GF-D8 (cell line): ENCODE measurements around the gene GABRR3.

Experiments
- DNase-seq: peaks from one replicate; lab custom pipeline; 2025; lab: John Stamatoyannopoulos, UW

GABRR3 gene

DNA sequence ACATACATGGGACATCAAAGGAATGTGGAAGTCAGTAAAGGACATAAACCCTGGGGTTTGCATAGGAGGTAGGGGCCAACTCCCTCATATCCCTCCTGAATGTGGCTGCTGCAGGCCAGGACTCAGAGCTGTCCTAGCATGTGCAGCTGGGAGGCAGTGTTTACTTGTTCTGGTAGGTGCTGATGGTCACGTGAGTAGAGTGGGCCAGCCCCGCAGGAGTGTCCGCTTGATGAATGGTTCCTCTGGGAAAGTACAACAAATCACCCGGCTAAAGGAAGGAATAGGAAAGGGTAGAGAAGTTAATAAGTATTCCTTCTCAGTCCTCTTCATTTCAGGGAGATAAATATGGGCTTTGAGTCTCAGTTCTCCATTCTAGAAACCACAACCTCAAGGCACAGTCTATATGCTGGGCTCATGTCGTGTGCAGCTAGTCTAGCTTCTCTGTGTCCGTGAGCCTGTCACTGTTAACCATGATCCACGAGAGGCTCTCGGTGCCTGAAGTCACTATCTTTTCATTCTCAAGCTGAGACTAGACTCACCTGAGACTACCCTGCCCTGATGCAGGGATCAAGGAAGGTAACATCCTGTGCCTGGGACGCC lies 80.8 kb downstream of the GABRR3 start:
- DNase-seq = no peak

DNA sequence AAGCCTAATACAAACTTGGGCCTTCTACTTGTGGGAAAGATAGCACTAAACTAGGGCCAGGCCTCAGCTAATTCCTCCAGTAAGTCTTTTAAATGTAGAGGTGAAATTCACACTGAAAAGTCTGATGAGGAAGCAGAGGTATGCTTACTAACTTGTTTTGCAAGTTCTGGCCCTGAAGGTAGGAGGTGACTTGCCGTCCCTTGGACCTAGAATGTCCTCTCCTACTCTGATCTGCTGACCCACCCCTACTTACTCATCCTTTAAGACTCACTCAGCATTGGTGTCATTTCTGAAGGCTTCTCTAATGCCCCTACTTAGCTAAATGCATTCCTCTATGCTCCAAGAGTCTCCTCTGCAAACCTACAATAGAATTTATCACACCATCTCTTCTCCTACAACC lies 82.2 kb downstream of the GABRR3 start:
- DNase-seq = no peak

DNA sequence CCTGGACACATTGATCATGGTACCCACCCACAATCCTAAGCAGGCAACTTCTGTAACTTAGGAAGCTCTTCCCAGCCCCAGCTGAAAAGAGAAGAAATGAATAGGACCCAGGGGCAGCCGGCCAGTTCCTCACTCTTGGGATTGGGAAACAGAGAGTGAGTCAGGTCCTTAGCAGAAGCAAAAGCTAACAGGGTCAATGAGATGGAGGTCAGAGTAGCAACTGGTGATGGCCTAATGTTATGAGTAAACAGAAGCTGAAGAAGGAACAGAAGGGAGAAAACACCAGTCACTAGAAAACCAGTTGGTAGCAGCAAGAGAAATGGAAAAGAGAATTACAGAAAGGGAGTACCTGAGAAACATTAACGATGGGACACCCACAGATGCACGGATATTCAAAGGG lies 82.8 kb downstream of the GABRR3 start:
- DNase-seq = no peak

DNA sequence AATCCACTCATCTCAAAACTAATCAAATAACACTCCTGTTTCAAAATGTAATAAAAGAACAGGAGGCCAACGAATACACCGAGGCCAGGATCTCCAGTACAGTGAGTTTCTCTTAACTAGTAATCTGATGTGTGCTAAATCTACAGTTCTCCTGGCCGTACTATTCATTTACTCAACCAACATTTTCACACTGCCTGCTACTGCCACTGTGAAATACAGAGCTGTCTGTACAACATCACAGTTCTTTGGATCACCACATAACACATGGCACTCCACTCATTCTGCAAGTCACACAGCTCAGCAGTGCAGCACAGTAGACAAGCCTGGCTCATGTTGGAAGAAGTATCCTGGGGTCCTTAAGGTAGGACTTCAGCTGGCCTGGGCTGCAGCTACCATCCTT lies 84.8 kb downstream of the GABRR3 start:
- no peak for DNase-seq

GRCh38 chr3:97949743-97950142 lies 85.4 kb downstream of the GABRR3 start:
- DNase-seq = no peak

- no peak for DNase-seq
Measured at GRCh38 chr3:97949110-97949485, 86.0 kb downstream of the GABRR3 start.

DNA sequence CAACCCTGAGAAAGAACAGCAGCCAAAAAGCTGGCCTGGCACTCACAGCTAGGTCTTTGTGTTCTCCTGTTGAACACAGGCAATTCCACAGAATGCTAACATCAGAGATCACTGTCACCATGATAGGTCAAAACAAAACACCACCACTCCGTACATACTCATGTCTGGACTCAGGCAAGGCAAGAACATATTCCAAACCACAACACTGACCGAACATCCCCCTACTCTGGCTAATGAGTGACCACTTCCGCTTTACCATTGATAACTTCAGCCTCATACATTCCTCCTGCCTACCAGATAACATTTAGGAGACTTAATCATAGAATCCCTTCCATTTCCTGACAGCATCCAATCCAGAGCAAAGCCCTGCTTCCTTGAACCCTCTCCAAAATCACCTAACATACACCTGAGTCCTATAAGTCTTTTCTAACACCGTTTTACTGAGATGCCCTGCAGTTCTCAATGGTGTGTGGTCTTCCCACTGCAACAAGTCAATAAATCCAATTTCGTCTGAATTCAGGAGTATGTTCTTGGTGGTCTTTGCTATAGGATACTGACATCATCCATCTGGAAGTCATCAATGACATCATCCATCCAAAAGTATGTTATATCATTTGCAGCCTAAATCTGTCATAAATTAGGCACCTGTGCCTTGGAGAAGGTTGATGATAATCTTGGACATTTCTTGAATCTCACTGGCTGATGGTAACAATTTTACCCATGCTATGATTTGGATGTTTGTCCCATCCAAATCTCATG lies 86.6 kb downstream of the GABRR3 start:
- no peak for DNase-seq

DNA sequence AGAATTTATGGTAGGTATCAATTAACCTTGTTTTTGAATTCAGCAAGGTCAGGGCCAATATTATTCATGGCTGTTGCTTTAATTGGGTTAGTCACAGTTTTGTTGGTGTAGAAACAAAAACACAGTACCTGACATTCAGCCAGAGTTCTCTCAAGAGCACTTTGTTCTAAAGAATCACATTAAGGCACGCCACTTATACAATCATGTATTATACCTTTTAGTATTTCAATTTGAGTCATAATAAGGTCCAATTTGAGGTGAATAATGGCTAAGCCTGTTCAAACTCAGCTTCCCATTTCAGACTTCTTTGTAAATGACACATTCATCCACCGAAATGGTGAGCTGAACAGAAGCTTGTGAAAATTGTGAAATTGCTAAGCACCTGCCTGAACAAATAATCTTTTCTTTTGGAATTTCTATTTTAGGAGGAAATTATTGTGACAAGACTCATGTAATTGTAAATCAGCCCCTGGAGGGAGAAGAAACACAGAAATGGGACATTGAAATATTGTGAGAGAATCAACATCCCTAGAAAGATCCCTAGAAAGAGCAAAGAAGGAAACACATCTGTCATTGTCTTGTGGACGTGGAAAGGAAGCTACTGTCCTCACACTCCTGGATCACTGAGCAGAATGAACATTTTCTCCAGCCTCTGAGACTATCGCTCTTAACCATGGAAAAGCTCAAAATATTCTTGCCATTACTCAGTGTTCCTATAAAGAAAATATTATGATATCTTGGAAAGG lies 92.1 kb downstream of the GABRR3 start:
- DNase-seq = no peak

DNA sequence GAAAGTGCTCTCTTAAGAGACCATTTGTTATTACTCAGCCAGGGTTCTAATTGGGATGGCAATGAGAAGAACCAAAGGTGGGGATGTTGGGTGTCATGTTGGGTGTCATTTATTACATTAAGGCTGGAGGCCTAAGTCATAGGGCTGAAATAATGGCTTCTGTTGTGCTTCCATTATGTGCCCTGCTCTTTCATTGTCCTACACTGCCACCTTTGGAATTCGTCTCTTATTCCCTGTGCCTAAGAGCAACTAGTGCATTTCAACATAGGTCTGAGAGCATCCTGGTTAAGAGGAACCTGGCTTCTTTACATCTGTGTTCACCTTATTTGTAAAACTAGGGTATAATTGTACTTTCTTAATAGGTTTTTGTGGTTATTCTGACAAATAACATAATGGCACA lies 95.1 kb downstream of the GABRR3 start:
- no peak for DNase-seq

DNA sequence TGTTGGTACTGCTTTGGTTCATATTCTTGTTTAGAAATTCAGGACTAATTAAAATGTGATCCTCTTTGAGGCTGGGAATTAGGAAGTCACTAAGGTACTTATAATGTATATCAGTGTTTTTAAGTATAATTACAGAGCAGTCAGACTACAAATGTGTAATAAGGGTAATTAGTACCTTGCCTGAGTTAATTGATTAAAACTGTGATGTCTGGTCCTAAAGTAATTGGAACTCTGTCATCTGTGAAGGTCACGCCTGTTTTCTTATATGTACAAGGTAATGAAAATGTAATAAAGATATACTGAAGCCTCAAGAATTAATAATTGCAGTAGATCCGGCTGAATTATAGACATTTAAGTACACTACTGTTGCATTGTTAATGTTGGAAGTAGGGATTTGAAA lies 95.7 kb downstream of the GABRR3 start:
- no peak for DNase-seq

DNA sequence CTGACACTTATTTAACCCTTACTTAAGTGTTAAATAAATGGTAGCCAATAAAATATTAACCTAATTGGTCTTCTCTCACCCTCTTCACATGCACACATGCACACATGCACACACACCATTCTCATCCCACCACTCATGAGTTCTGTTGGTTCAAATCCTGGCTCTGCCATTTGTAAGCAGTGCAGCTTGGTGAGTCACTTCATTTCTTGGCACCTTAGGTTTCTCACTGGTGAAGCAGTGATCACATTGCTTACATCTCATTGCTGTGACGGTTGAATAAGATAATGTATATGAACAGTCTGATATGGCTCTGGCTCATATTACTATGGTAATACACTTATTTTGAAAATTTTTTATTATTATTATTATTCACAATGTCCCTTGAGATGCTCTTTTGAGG lies 96.7 kb downstream of the GABRR3 start:
- DNase-seq = no peak

DNA sequence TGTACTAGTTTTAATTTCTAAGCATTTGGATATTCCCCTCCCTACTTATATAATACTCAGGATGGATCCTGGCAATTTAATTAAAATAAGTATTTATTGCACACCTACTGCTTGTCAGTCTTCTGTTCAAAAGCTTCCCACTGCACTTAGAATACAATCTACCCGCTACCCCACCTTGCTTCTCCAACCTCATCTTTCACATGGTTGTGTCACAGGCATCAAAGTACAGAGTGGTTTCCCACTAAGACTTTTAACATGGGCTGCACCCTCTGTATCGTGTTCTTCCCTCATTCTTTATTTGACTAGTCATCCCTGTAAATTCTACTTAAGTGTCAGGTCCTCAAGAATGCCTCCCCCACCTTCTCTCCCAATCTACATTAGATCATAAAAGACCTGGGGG lies 97.9 kb downstream of the GABRR3 start:
- no peak for DNase-seq

GRCh38 chr3:97935842-97936241 lies 99.3 kb downstream of the GABRR3 start:
- DNase-seq = no peak
